Activated gamma-delta T cell treated with Interleukin-2 at 50 U/mL for 16 hours (primary cell): ENCODE results near the gene DDX6.
"Not testable (repeated sequence)": the region's sequence is repeated elsewhere in the genome, so short reads cannot be mapped to it uniquely, and the experiment has no call there.

Experiments used
- DNase-seq: peaks from one replicate; pipeline ENCODE4 v3.0.0-alpha.2; 2020

Gene DDX6

GRCh38 chr11:118790357-118791110 is 430 bp downstream of the DDX6 start:
- DNase-seq: peak; percentile 57

DNA sequence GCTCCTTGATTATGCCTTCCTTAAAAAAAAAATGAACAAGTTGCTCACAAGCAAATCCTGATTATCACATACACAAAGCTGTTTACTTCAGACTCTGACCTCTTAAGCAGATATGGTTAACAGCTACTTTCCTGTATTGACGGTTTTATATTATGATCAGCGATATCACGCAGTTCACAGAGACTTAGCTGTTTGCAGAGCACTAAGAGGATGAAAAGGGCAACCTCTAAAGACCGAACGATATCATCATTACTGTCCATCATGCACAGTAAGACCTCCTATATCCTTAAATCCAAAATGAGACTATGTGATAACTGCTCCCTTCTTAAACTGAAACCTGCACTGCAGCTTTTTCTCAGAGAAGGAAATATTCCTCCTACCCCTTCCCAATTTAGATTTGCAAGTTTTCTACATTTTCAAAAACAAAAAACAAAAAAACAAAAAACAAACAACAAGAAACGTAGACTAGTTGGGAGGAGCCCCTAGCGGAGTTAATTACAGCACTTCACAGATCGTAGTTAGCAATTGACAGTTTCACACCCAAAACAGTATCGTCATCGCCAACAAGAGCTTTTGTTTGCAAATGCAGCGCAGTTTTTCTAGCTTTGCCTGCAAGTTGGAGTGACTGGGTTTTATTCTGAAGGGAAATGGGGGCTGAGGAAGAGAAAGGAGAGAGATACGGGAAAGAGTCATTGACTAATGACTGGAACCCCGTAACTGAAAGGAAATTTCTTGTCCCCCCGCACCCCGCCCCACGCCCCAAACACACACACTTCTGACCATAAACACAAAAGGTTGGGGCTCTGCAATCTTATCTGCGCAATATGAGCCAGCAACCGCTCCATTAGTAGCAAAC is 1.2 kb downstream of the DDX6 start:
- no peak for DNase-seq

- no peak for DNase-seq
These were observed 4.3 kb downstream of the DDX6 start for GRCh38 chr11:118786657-118787056.

- DNase-seq: no peak
These were observed 5.6 kb downstream of the DDX6 start for GRCh38 chr11:118785362-118785761.

- no peak for DNase-seq
These were observed 7.1 kb downstream of the DDX6 start for GRCh38 chr11:118783724-118784495.

- not testable (repeated sequence) for DNase-seq
These were observed 7.6 kb downstream of the DDX6 start for GRCh38 chr11:118783324-118783723.

- no peak for DNase-seq
These were observed 12.1 kb downstream of the DDX6 start for GRCh38 chr11:118778898-118779297.

- no peak for DNase-seq
These were observed 16.9 kb downstream of the DDX6 start for GRCh38 chr11:118774032-118774431.

GRCh38 chr11:118771547-118772288 is 19.2 kb downstream of the DDX6 start:
- DNase-seq: no peak

DNA sequence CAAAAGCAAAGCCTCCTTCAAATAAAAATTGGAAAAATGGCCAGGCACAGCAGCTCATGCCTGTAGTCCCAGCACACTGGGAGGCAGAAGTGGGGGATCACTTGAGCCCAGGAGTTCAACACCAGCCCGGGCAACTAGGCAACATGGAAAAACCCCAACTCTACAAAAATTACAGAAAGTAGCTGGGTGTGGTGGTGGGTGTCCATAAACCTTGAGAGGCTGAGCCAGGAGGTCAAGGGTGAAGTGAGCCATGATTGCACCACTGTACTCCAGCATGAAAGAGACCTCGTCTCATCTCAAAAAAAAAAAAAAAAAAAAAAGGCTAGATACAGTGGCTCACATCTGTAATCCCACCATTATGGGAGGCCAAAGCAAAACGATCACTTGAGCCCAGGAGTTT is 22.3 kb downstream of the DDX6 start:
- no peak for DNase-seq

GRCh38 chr11:118766035-118766434 is 24.9 kb downstream of the DDX6 start:
- DNase-seq: no peak

DNA sequence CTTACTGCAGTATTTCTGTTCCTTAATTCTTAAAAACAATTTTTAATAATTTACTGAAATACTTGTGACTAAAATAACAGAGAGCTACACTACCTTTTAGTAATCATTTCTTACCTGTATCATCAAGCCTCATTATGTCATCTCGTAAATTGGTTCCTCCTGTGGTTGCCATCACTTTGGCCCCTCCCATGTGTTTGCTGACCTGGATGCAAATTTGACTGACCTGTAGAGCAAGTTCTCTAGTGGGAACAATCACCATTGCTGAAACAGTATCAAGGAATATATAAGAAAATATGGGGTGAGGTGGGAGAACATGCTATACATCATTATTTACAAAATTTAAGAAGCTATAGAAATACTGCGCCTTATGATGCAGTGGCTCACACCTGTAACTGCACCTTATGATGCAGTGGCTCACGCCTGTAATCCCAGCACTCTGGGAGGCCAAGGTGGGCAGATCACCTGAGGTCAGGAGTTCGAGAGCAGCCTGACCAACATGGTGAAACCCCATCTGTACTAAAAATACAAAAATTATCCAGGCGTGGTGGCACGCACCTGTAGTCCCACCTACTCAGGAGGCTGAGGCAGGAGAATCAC is 25.8 kb downstream of the DDX6 start:
- DNase-seq: not testable (repeated sequence)

DNA sequence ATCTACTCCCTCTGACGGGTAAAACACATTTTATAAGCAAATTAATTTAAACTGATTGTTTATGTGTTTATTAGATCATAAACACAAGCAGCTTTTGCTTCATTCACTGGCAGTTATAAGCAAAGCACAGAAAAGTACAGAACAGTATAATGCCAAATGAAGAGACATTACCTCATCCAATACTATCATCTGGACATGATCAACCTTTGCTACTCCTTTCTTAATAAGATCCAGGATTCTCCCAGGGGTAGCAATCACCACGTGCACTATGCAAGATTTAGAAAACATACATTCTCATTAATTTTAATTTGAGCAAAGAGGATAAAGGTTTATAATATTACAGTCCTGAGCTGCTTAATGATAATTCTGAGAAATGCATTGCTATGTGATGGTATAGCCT is 27.9 kb downstream of the DDX6 start:
- no peak for DNase-seq

DNA sequence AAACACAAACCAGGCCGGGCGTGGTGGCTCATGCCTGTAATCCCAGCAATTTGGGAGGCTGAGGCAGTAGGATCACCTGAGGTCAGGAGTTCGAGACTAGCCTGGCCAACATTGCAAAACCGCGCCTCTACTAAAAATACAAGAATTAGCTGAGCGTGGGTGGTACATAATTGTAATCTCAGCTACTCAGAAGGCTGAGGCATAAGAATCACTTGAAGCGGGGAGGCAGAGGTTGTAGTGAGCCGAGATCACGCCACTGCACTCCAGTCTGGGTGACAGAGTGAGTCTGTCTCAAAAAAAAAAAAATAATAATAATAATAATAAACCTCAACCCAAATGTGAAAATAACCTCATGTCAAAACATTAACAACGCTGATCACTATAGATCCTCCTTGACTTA is 29.0 kb downstream of the DDX6 start:
- DNase-seq: not testable (repeated sequence)

DNA sequence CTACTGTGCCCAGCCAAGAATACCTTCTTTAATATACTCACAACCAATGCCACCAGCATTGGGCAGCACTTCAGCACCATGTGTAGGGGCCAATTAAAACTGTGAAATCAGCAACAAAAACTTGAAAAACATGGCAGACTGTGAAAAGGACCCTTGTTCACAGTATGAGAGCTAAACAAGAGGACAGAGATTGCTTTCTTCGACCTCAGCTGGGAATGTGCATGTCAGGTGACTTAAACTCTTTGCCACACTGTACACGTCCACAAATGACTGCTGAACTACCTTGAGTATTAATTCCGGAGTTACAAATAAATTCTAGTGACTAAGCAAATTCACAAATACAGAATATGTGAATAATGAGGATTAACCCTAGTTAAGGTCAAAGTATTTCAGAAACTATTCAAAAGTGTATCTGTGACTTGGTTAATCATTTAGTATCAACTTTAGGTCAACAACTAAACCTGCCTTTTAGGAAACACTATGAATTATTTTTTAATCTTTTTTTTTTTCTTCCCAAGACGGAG is 33.0 kb downstream of the DDX6 start:
- no peak for DNase-seq

DNA sequence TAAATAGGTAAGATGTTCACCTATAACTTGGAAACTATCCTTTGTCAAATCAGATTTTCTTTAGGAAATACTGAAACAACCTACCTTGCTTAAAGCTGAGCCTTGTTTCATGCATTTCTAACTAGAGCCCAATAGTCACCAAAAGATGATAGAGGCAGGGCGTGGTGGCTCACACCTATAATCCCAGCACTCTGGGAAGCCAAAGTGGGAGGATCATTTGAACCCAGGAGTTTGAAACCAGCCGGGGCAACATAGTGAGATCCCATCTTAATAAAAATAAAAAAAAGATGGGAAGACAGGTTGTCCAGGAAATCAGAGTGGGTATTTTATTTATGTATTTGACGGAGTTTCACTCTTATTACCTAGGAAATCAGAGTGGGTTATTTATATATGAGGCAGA is 38.3 kb downstream of the DDX6 start:
- no peak for DNase-seq

GRCh38 chr11:118749429-118749828 is 41.5 kb downstream of the DDX6 start:
- no peak for DNase-seq

DNA sequence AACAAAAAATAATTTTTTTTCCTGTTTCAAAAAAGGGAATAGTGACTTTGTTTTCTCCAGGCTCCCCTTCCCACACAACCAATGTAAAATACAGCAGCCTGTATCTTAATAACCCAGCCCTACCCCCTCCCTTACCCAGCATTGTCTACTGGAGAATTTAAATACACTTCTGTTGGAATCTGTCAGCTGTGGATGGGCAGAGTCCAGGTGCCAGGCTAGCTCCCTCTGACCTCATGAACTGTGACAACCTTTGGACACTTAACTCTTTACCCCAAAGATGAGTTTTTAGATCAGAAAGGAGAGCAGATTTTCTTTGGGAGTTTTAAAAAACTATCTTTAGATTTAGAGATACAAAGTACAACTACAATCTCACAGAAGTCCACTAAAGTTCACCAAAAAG is 42.9 kb downstream of the DDX6 start:
- no peak for DNase-seq

- no peak for DNase-seq
These were observed 43.9 kb downstream of the DDX6 start for GRCh38 chr11:118746988-118747585.

GRCh38 chr11:118744046-118744445 is 46.9 kb downstream of the DDX6 start:
- no peak for DNase-seq

- no peak for DNase-seq
These were observed 48.7 kb downstream of the DDX6 start for GRCh38 chr11:118742304-118742703.

DNA sequence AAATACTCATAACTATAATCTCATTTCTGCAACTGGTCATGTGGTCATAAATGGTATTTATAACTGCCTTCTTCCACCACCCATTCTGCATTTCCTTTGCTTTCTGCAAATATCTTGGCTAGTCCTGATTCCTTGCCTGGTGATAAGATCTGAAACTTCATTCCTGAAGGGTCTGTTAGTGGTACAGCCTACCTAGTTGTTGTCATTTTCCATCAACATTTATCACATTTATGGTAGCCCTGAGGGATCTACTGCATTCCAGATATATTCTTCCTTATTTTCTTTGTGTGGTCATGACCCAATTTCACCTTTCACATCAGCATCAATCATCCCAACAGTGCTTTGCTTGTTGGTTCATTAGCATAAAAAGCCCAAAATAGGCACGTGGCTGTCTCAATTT is 50.1 kb downstream of the DDX6 start:
- no peak for DNase-seq
